ENCODE data around the gene MAPK10.

Gene MAPK10

DNA sequence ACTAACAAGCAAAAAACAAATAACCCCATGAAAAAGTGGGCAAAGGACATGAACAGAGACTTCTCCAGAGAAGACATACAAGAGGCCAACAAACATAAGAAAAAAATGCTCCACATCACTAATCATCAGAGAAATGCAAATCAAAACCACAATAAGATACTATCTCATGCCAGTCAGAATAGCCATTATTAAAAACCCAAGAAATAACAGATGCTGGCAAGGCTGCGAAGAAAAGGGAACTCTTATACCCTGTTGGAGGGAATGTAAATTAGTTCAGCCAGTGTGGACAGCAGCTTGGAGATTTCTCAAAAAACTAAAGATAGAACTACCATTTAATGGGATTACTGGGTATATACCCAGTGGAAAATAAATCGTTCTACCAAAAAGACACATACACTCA is 79.6 kb downstream of the MAPK10 start:
- TF ChIP-seq, protein P1, sequence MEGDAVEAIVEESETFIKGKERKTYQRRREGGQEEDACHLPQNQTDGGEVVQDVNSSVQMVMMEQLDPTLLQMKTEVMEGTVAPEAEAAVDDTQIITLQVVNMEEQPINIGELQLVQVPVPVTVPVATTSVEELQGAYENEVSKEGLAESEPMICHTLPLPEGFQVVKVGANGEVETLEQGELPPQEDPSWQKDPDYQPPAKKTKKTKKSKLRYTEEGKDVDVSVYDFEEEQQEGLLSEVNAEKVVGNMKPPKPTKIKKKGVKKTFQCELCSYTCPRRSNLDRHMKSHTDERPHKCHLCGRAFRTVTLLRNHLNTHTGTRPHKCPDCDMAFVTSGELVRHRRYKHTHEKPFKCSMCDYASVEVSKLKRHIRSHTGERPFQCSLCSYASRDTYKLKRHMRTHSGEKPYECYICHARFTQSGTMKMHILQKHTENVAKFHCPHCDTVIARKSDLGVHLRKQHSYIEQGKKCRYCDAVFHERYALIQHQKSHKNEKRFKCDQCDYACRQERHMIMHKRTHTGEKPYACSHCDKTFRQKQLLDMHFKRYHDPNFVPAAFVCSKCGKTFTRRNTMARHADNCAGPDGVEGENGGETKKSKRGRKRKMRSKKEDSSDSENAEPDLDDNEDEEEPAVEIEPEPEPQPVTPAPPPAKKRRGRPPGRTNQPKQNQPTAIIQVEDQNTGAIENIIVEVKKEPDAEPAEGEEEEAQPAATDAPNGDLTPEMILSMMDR (IDR thresholded peaks at IDR 0.05): no peak
- Histone ChIP-seq H3K27ac (no peak overlapping the region), H2AFZ (no peak overlapping the region), H3K4me2 (ENCODE audit: low read length) (no peak overlapping the region), H3K27me3 (ENCODE audit: control insufficient read depth, insufficient read depth, low read length) (no peaks in the 10 kb centered on the region), H3K9ac (no peak overlapping the region), H3K36me3 (ENCODE audit: control insufficient read depth, insufficient read depth, low read length) (no peaks in the 10 kb centered on the region), H3K4me3 (ENCODE audit: low read depth, low read length) (no peak overlapping the region), H3K4me1 (no peaks in the 10 kb centered on the region), H3K79me2 (no peaks in the 10 kb centered on the region), H3K9me3 (ENCODE audit: control insufficient read depth, low read length) (no peaks in the 10 kb centered on the region)

GRCh38 chr4:86279293-86279960 is 80.4 kb downstream of the MAPK10 start:
- no peak overlapping the region for H3K9ac ChIP-seq
- H2AFZ ChIP-seq: no peak overlapping the region
- TF ChIP-seq, protein P1 (IDR thresholded peaks at IDR 0.05): no peak
- H3K4me3 ChIP-seq (ENCODE audit: low read depth, low read length): no peak overlapping the region
- no peak overlapping the region for H3K4me2 ChIP-seq (ENCODE audit: low read length)
- no peaks in the 10 kb centered on the region for H3K79me2 ChIP-seq
- H3K9me3 ChIP-seq (ENCODE audit: control insufficient read depth, low read length): no peaks in the 10 kb centered on the region
- H3K4me1 ChIP-seq: no peaks in the 10 kb centered on the region
- no peak overlapping the region for H3K27ac ChIP-seq
- no peaks in the 10 kb centered on the region for H3K36me3 ChIP-seq (ENCODE audit: control insufficient read depth, insufficient read depth, low read length)
- no peaks in the 10 kb centered on the region for H3K27me3 ChIP-seq (ENCODE audit: control insufficient read depth, insufficient read depth, low read length)

DNA sequence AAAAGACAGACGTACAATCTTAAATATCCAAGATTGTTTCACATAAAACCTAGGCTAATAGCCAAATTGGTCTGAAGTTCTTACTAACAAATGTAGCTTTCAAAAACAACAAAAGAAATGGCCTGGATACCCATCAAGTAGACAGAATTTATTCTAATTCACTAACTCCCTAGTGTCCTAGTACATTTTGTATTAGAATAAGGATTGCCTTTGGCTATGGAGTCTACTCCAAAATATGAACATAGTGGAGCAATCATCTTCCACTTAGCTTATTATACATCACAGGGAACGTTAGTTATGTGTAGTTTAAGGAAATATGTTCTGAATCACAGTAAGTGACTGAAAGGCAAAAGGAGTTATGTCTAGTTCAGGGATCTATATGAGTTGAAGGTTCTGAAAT is 81.7 kb downstream of the MAPK10 start:
- no peak overlapping the region for H3K4me2 ChIP-seq (ENCODE audit: low read length)
- no peaks in the 10 kb centered on the region for H3K36me3 ChIP-seq (ENCODE audit: control insufficient read depth, insufficient read depth, low read length)
- no peak overlapping the region for H3K4me3 ChIP-seq (ENCODE audit: low read depth, low read length)
- H2AFZ ChIP-seq: no peak overlapping the region
- TF ChIP-seq, protein P1 (IDR thresholded peaks at IDR 0.05): no peak
- no peaks in the 10 kb centered on the region for H3K4me1 ChIP-seq
- no peak overlapping the region for H3K27ac ChIP-seq
- no peaks in the 10 kb centered on the region for H3K27me3 ChIP-seq (ENCODE audit: control insufficient read depth, insufficient read depth, low read length)
- H3K79me2 ChIP-seq: no peaks in the 10 kb centered on the region
- H3K9me3 ChIP-seq (ENCODE audit: control insufficient read depth, low read length): no peaks in the 10 kb centered on the region
- no peak overlapping the region for H3K9ac ChIP-seq

DNA sequence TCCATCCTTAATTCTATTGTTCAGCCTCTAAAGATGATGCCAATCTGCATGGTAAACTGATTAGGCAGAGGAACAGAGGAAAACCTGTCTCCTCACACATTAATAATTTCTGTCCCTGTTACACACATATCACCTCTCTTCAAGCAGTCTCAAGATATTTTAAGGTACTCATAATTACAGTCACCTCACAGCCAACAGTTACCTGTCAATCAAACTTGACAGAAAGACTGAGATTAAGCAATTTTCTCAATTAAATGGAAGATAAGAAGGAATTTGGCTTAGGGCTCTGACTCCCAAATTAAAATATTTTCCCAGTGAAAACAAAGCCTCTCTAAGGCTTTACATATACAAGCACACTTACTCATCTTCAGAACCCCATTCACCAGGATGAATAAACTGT is 85.2 kb downstream of the MAPK10 start:
- H2AFZ ChIP-seq: no peak overlapping the region
- H3K9ac ChIP-seq: no peak overlapping the region
- H3K9me3 ChIP-seq (ENCODE audit: control insufficient read depth, low read length): no peaks in the 10 kb centered on the region
- H3K27ac ChIP-seq: no peak overlapping the region
- no peak overlapping the region for H3K4me3 ChIP-seq (ENCODE audit: low read depth, low read length)
- no peaks in the 10 kb centered on the region for H3K36me3 ChIP-seq (ENCODE audit: control insufficient read depth, insufficient read depth, low read length)
- H3K27me3 ChIP-seq (ENCODE audit: control insufficient read depth, insufficient read depth, low read length): no peaks in the 10 kb centered on the region
- no peaks in the 10 kb centered on the region for H3K4me1 ChIP-seq
- no peak overlapping the region for H3K4me2 ChIP-seq (ENCODE audit: low read length)
- TF ChIP-seq, protein P1 (IDR thresholded peaks at IDR 0.05): no peak
- no peaks in the 10 kb centered on the region for H3K79me2 ChIP-seq

DNA sequence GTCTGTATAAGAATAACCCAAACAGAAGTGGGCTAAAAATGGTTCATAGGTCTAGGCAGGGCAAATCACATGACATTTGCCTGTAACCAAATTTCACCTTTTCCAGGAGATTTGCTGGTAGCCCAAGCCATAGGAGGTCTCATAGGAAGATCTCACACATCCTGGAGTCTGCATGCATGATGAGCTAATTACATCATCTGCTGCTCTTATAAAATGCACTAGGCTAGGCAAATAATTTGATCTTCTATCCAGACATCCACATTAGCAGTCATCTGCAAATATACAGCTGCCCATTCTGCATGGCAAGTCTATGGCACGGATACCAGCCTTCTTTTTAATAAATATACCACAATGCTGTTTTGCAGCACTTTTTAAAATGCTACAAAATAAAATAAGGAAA is 87.2 kb downstream of the MAPK10 start:
- Histone ChIP-seq H3K9me3 (ENCODE audit: control insufficient read depth, low read length) (no peaks in the 10 kb centered on the region), H3K36me3 (ENCODE audit: control insufficient read depth, insufficient read depth, low read length) (no peaks in the 10 kb centered on the region), H2AFZ (no peak overlapping the region), H3K4me3 (ENCODE audit: low read depth, low read length) (no peak overlapping the region), H3K27ac (no peak overlapping the region), H3K27me3 (ENCODE audit: control insufficient read depth, insufficient read depth, low read length) (no peaks in the 10 kb centered on the region), H3K4me2 (ENCODE audit: low read length) (no peak overlapping the region), H3K4me1 (no peaks in the 10 kb centered on the region), H3K79me2 (no peaks in the 10 kb centered on the region), H3K9ac (no peak overlapping the region)
- TF ChIP-seq, protein P1 (IDR thresholded peaks at IDR 0.05): no peak
